BLaER1 (cell line): ENCODE results near the gene SCARB2.

Source experiments
- H3K27ac ChIP-seq: shearing (Covaris generic); formaldehyde crosslinking; 2 replicates; pipeline ENCODE4 v1.8.1; 2022
- H3K27me3 ChIP-seq: shearing (Covaris generic); formaldehyde crosslinking; 2 replicates; pipeline ENCODE4 v1.8.1; 2022
- H3K36me3 ChIP-seq: shearing (Covaris generic); formaldehyde crosslinking; 2 replicates; pipeline ENCODE4 v1.8.1; 2022
- H3K4me1 ChIP-seq: shearing (Covaris generic); formaldehyde crosslinking; 2 replicates; pipeline ENCODE4 v1.8.1; 2022
- H3K4me2 ChIP-seq: shearing (Covaris generic); formaldehyde crosslinking; 2 replicates; pipeline ENCODE4 v1.8.1; 2022
- H3K4me3 ChIP-seq: shearing (Covaris generic); formaldehyde crosslinking; 2 replicates; pipeline ENCODE4 v1.8.1; 2022
- H3K9ac ChIP-seq: shearing (Covaris generic); formaldehyde crosslinking; 2 replicates; pipeline ENCODE4 v1.8.1; 2022
- H3K9me3 ChIP-seq: shearing (Covaris generic); formaldehyde crosslinking; 2 replicates; pipeline ENCODE4 v1.8.1; 2022
- H4K20me1 ChIP-seq: shearing (Covaris generic); formaldehyde crosslinking; 2 replicates; pipeline ENCODE4 v1.8.1; 2022
- Cebpa-rat ChIP-seq: shearing (Covaris generic); IDR thresholded peaks from 2 replicates; pipeline ENCODE4 v1.8.1; 2022

The SCARB2 gene

GRCh38 chr4:76192236-76192635, 21.4 kb downstream of the SCARB2 start:
- Histone ChIP-seq H3K4me2 (no peak overlapping the region), H3K9me3 (peaks cover 22% of the 10 kb centered on the region), H3K9ac (no peak overlapping the region), H3K36me3 (peaks cover 63% of the 10 kb centered on the region), H3K4me1 (peaks cover 25% of the 10 kb centered on the region), H4K20me1 (peaks cover 11% of the 10 kb centered on the region; the same call in 1 of the 2 replicates), H3K27ac (no peak overlapping the region), H3K27me3 (no peaks in the 10 kb centered on the region), H3K4me3 (no peak overlapping the region)
- TF ChIP-seq Cebpa-rat = no peak

GRCh38 chr4:76188557-76188956, 25.1 kb downstream of the SCARB2 start:
- peaks cover 64% of the 10 kb centered on the region for H3K36me3 ChIP-seq

DNA sequence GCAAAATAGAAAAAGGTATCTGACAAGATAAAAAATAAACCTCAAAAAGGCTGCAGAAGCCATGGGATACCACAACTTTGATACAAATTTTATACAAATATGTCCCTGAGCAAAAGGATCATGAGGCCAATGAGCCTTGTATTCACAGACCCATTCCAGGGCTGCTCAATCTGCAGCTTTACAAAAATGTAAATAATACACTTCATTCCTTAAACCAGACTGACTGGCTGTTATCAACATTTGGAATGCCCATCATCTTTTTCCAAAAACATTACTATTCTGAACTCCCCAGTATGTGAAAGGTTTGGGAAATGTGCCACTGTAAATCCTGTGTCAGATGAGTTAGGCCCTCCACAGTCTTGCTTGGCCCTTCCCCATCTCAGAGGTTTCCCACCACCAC, 25.5 kb downstream of the SCARB2 start:
- H3K9me3 ChIP-seq = peaks cover 12% of the 10 kb centered on the region
- no peak for TF ChIP-seq Cebpa-rat
- H3K4me1 ChIP-seq = no peaks in the 10 kb centered on the region
- H3K27ac ChIP-seq = no peak overlapping the region
- H4K20me1 ChIP-seq = peaks cover 36% of the 10 kb centered on the region; the same call in 1 of the 2 replicates
- H3K4me2 ChIP-seq = no peak overlapping the region
- no peak overlapping the region for H3K9ac ChIP-seq
- peaks cover 59% of the 10 kb centered on the region for H3K36me3 ChIP-seq
- no peak overlapping the region for H3K4me3 ChIP-seq
- no peaks in the 10 kb centered on the region for H3K27me3 ChIP-seq

More at GRCh38 chr4:76188557-76188956, 25.1 kb downstream of the SCARB2 start:
- Histone ChIP-seq H3K9me3 (peaks cover 16% of the 10 kb centered on the region), H3K27me3 (no peaks in the 10 kb centered on the region), H3K4me3 (no peak overlapping the region), H4K20me1 (peaks cover 32% of the 10 kb centered on the region; the same call in 1 of the 2 replicates), H3K9ac (no peak overlapping the region), H3K4me2 (no peak overlapping the region), H3K27ac (no peak overlapping the region), H3K4me1 (no peaks in the 10 kb centered on the region)
- no peak for TF ChIP-seq Cebpa-rat

GRCh38 chr4:76187152-76187551, 26.5 kb downstream of the SCARB2 start:
- Histone ChIP-seq H3K27me3 (no peaks in the 10 kb centered on the region), H3K4me3 (no peak overlapping the region), H3K27ac (no peak overlapping the region), H3K9ac (no peak overlapping the region), H3K4me1 (no peaks in the 10 kb centered on the region), H4K20me1 (peaks cover 45% of the 10 kb centered on the region; the same call in 1 of the 2 replicates), H3K36me3 (peaks cover 50% of the 10 kb centered on the region), H3K9me3 (peaks cover 2% of the 10 kb centered on the region; the same call in 1 of the 2 replicates), H3K4me2 (no peak overlapping the region)
- TF ChIP-seq Cebpa-rat = no peak

GRCh38 chr4:76182463-76182862, 31.2 kb downstream of the SCARB2 start:
- no peak for TF ChIP-seq Cebpa-rat
- Histone ChIP-seq H3K36me3 (peaks cover 20% of the 10 kb centered on the region), H3K9ac (no peak overlapping the region), H3K9me3 (no peaks in the 10 kb centered on the region), H3K27me3 (no peaks in the 10 kb centered on the region), H3K4me3 (no peak overlapping the region), H4K20me1 (peaks cover 51% of the 10 kb centered on the region; the same call in 1 of the 2 replicates), H3K4me2 (no peak overlapping the region), H3K27ac (no peak overlapping the region), H3K4me1 (peaks cover 29% of the 10 kb centered on the region)

DNA sequence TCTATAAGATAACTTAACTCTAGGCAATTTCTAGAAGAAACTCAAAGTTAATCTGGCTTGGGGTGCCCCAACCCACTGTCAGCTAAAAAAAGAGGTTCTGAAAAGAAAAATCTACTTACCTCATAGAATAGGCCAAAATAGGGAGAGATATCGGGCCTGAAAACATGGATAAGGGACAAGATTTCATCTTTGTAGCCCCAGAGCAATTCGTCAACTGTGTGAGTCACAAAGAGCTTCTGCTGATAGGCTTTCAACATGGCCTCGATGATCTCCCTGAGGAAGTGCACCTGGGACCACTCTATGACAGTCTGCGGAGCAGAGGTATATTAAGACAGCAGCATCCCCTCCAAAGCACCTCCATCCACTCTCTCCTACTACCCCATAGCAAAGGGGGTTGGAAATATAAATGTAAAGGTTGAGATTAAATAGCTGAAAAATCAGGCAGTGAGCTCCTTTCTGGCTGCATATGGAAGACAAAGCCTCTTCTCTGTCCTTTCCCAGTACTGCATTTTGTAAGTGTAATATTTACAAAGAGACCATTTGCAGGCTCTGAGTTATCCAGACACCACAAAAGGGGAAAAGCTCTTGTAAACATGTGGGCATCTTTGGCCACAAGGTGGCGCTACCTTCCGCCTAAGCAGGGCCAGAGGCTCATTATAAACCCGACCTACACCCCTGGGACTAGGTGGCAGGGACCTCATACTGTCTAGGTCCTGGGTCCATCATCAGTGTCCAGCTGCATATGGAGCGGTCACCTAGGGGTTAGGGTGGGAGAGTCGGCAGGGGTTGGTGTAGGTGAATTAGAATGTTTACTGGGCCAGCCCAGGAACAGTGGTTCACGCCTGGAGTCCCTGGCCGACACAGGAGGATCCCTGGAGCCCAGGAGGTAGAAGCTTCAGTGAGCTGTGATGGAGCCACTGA, 34.0 kb downstream of the SCARB2 start:
- Histone ChIP-seq H3K36me3 (peaks cover 30% of the 10 kb centered on the region), H3K27ac (peak overlapping the region; percentile 45; the same call in 1 of the 2 replicates), H3K9me3 (no peaks in the 10 kb centered on the region), H3K4me1 (peaks cover 34% of the 10 kb centered on the region), H3K4me2 (peak overlapping the region; percentile 73), H3K4me3 (no peak overlapping the region), H3K27me3 (no peaks in the 10 kb centered on the region), H3K9ac (no peak overlapping the region), H4K20me1 (peaks cover 41% of the 10 kb centered on the region; the same call in 1 of the 2 replicates)
- TF ChIP-seq Cebpa-rat = no peak

- peaks cover 39% of the 10 kb centered on the region for H3K36me3 ChIP-seq
- peaks cover 28% of the 10 kb centered on the region; the same call in 1 of the 2 replicates for H4K20me1 ChIP-seq
- peaks cover 34% of the 10 kb centered on the region for H3K4me1 ChIP-seq
- peak overlapping the region; percentile 73 for H3K4me2 ChIP-seq
- H3K27me3 ChIP-seq = no peaks in the 10 kb centered on the region
- no peak overlapping the region for H3K4me3 ChIP-seq
- H3K9ac ChIP-seq = peak overlapping the region; percentile 57; the same call in 1 of the 2 replicates
- no peak for TF ChIP-seq Cebpa-rat
- no peak overlapping the region for H3K27ac ChIP-seq
- H3K9me3 ChIP-seq = no peaks in the 10 kb centered on the region
Measured at GRCh38 chr4:76178296-76178695, 35.3 kb downstream of the SCARB2 start.

DNA sequence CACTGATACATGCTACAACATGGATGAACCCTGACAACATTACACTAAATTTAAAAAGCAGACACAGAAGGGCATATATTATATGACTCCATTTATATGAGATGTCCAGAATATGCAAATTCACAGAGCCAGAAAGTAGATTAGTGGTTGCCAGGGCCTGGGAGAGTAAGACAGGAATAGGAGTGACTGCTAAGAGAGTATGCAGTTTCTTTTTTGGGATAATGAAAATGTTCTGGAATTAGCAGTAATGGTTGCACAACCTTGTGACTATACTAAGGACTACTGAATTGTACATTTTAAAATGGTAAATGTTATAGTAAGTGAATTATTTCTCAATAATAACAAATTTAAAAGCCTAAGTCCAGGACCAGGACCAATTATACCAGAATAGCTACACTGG, 35.9 kb downstream of the SCARB2 start:
- peaks cover 45% of the 10 kb centered on the region for H3K36me3 ChIP-seq
- no peak for TF ChIP-seq Cebpa-rat
- no peak overlapping the region for H3K9ac ChIP-seq
- H3K4me1 ChIP-seq = peaks cover 34% of the 10 kb centered on the region
- no peaks in the 10 kb centered on the region for H3K9me3 ChIP-seq
- H3K4me3 ChIP-seq = no peak overlapping the region
- H3K27me3 ChIP-seq = no peaks in the 10 kb centered on the region
- no peak overlapping the region for H3K27ac ChIP-seq
- peaks cover 22% of the 10 kb centered on the region; the same call in 1 of the 2 replicates for H4K20me1 ChIP-seq
- peak overlapping the region; percentile 73; the same call in 1 of the 2 replicates for H3K4me2 ChIP-seq

GRCh38 chr4:76175336-76175735, 38.3 kb downstream of the SCARB2 start:
- Histone ChIP-seq H3K4me2 (no peak overlapping the region), H3K27ac (no peak overlapping the region), H3K4me3 (no peak overlapping the region), H3K27me3 (no peaks in the 10 kb centered on the region), H4K20me1 (peaks cover 18% of the 10 kb centered on the region; the same call in 1 of the 2 replicates), H3K9me3 (no peaks in the 10 kb centered on the region), H3K36me3 (peaks cover 58% of the 10 kb centered on the region), H3K4me1 (peaks cover 34% of the 10 kb centered on the region), H3K9ac (no peak overlapping the region)
- no peak for TF ChIP-seq Cebpa-rat

GRCh38 chr4:76174216-76174615, 39.4 kb downstream of the SCARB2 start:
- Histone ChIP-seq H3K4me3 (no peak overlapping the region), H4K20me1 (peaks cover 17% of the 10 kb centered on the region; the same call in 1 of the 2 replicates), H3K4me2 (no peak overlapping the region), H3K27me3 (no peaks in the 10 kb centered on the region), H3K9ac (no peak overlapping the region), H3K9me3 (no peaks in the 10 kb centered on the region), H3K27ac (no peak overlapping the region), H3K36me3 (peaks cover 64% of the 10 kb centered on the region), H3K4me1 (peaks cover 23% of the 10 kb centered on the region)
- TF ChIP-seq Cebpa-rat = no peak
